G401.6 (cell line): Measurements from ENCODE around the gene GGT6.
A peak's percentile ranks its signal among the peaks of the same experiment; 100 is the strongest.

Experiments
- FAIRE-seq: peaks from 2 replicates; lab custom pipeline; 2012; peaks lifted over from hg19 to GRCh38; lab: Jason Lieb, UNC

The GGT6 gene

DNA sequence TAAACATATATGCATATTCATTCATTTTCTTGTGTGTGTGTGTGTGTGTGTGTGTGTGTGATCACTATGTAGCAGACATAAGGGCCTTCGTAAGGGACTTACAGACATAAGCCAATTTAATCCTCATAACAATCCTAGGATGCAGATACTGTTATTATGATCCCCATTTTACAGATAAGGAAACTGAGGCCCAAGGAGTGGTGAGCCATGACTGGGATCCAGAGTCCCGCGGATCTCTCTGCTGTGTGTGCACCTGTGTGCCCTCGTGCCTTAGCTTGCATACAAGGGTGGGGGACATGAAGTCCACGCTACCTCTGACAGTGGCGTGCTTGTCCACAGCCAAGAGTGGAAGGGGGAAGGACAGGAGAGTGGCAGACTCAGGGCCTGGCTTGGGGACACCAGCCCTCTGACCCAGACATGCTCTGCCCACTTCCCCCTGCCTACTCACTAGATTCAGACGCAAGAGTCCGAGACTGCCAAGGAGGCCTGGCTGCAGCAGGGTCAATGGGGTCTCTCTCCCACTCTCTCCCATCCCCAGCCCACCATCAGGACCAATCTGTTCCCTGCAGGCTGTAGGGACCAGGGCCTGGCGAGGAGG lies 14.2 kb upstream of the GGT6 start:
- no peak for FAIRE-seq

DNA sequence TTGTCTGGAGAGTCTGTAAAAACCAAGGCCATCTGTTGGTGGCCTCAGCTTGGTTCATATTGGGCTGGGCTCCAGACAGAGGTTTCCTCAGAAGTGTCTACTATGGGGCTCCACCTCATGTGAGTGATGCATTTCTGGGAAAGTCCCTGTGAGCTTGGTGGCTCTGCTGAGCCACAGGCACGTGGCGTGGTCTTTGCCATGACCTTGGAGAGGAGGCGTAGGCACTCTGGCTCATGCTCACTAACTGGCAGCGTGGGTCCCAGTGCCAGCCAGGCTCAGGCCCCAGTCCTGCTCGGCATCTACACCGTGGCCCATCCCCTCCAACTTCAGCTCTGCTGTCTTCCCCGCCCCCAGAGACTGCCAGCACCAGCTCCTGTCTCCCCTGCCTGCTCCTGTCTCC lies 13.3 kb upstream of the GGT6 start:
- FAIRE-seq, result no peak

DNA sequence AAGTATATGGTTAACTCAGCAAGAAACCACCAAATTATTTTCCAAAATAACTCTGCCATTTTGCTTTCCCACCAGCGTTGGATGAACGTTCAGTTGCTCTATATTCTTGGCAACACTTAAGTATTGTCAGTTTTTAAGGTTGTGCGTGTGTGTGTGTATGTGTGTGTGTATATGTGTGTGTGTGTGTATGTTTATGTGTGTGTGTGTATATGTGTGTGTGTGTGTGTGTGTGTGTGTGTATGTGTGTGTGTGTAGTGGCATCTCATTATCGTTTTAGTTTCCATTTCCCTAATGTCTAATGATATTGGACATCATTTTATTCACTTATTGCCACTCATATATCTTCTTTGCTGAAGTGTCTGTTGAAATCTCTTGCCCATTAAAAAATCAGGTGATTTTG lies 12.7 kb upstream of the GGT6 start:
- FAIRE-seq, result no peak

- FAIRE-seq, result no peak
Measured at GRCh38 chr17:4572131-4572530, 11.8 kb upstream of the GGT6 start.

DNA sequence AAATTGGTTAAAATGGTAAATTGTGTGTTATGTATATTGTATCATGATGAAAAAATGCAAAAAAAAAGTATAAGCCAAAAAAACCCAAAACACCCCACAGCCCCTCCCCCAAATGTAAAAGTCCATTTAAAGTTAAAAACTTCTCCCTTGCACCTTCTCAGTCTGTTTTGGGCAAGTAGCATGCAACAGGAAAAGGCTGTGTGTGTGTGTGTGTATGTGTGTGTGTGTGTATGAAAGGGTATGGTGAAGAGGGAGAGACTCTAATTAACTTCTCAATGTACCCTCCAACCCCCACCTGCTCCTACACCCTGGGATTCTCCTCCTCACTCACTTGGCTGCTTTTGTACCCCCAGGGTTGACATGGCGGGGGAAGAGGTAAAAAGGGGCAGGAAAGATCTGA lies 9.2 kb upstream of the GGT6 start:
- FAIRE-seq, result no peak

- FAIRE-seq, result no peak
Measured at GRCh38 chr17:4566785-4567184, 6.4 kb upstream of the GGT6 start.

DNA sequence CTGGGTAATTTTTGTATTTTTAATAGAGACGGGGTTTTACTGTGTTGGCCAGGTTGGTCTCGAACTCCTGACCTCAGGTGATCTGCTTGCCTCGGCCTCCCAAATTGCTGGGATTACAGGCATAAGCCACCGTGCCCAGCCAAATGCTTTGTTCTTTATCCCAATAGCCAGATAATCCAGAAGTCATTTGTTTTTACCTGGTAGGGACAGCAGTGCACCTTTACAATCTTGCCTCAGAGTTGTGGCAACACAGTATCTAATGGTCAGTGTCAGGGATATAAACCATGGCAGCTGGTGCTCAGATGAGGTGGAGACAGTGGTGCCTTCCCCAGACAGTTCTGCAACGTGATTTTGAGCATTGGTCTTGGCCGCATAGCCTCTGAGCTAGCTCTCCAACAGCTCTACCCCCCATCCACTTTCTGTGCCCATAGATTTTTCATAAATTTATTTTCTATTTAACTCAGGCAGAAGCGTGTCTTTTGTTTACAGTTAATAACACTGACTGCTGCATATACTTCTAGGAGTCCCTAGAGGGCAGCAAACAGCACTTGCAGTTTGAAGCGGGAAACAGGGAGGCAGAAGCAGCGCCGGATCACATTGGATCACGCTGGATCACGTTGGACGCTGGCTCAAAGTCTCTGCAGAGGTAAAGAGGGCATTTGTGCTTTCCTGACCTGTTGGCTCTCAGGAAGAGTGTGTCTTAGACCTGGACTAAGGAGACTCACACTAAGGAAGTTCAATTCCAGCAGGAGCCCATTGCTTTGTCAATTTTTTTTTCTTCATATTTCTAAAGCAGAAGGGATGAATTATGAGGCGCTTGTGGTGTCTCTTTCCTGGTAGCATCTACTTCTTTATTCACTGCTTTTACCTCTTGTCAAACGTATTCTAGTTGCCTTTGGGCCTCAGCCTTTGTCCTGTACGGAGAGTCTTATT lies 5.1 kb upstream of the GGT6 start:
- peak; percentile 92 for FAIRE-seq

- FAIRE-seq, result no peak
Measured at GRCh38 chr17:4562015-4562969, 1.9 kb upstream of the GGT6 start.

- no peak for FAIRE-seq
Measured at GRCh38 chr17:4560837-4561256, 470 bp upstream of the GGT6 start.

DNA sequence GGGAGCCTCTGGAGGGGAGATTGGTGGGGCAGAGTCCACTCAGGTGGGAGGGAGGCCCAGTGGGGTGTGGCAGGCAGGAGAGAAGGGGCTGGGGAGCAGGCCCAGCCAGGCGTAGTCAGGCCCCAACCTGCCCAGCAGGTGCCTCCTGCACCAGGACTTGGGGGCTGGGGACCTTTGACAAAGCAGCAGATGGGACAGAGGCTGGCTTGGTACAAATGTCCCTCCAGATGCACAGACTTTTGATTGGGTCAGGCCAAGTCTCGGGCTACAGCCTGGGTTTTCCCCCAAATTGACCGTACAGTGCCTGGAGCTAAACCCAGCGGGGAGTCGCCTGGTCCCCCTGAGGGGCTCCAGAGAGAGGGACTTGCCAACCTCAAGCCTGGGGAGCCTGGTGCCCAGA lies 411 bp downstream of the GGT6 start:
- no peak for FAIRE-seq

- no peak for FAIRE-seq
Measured at GRCh38 chr17:4559139-4559791, 1.1 kb downstream of the GGT6 start.

- no peak for FAIRE-seq
Measured at GRCh38 chr17:4558347-4558971, 1.9 kb downstream of the GGT6 start.

GRCh38 chr17:4557626-4558346 lies 2.6 kb downstream of the GGT6 start:
- no peak for FAIRE-seq

DNA sequence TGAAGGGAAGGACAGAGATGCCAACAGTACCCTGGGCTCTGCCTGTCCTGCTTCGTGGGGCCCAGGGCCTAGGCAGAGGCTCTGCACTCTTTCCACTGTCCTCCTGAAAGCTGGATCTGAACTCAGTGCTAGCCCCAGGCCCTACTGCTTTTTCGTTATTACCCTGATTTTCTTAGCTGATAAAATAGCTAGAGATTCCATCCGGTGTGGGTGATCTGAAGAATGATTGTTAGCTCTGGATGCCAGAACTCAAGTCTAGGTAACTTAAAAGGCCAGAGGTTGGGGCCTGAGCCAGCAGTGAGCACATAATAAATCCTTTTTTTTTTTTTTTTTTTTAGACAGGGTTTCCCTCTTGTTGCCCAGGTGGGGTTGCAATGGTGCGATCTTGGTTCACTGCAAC lies 3.4 kb downstream of the GGT6 start:
- FAIRE-seq, result no peak

DNA sequence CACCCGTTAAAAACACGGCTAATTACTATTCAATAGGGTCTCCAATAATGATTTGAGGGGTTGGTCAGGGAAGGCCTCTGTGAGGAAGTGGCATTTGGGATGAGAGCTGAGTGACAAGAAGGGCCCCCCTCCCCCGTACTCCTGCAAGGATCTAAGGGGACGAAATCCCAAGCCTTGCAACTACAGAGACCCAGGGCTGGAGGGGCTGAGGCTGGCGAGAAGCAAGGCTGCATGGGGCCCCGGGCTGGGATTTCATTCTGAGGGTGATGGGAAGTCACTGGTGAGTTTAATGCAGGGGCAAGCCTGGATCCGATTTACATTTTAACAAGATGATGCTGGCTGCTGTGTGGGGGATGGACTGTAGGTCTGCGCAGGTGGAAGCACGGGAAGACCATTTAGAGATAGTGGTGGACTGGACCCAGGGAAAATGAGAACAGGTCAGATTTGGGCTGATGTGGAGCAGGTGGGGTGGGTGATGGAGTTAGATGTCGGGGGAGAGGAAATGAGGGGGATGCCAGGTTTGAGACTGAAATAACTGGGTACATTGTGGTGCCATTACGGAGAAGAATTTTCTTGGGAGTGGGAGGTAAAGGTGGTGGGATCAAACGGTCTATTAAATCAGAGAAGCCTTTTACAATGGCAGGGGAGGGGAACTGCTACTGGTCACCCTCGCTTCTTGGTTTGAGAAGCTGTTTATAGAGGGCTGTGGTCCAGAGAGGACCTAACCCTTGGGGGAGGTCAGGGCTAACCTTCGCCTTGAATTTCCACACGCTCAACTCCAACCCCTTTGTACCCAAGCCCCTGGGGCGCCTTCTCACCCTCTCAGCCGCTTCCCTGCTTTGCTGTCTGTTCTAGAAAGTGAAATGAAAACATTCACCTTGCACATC lies 4.3 kb downstream of the GGT6 start:
- FAIRE-seq, result no peak

DNA sequence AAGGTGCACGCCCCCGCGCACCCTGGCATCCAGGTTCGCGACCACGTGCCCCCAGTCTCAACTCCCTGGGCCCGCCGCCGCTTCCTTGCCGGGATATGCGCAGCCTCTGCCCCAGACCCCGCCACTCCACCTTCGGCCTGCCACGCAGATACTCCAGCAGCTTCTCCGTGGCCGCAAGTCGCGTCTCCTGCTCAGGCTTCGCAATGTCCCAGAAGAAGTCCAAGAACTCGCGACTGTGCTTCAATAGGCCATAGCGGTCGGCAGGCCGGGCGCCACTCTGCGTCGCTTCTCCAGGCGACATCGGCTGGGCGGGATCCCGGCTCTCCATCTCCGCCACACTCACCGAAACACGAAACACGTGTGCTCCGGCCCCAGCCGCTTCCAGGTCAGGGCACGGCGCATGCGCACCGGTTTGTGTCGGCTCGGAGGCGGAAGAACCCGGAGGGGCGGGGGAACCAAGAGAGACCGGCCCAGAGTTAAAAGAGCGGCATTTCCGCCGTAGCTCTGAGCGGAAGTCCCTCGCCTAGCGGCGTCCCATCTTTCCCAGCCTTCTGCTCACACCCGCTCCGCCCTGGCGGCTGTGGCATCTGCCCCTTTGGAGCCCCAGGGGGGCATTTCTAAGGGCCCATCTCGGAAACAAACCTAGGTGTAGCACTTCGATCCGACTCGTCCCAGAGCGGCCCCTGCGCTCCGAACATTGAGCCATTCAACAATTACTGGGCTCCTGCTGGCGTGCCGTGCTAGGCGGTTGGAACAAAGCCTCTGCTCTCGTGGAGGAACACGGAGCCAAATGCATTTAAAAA lies 5.2 kb downstream of the GGT6 start, which contains the start of gene MYBBP1A:
TSS of gene MYBBP1A (minus strand) at position 388 of the 803 bp plus-strand sequence. CDS start at position 328, 60 bp downstream.
- peak; percentile 95 for FAIRE-seq

DNA sequence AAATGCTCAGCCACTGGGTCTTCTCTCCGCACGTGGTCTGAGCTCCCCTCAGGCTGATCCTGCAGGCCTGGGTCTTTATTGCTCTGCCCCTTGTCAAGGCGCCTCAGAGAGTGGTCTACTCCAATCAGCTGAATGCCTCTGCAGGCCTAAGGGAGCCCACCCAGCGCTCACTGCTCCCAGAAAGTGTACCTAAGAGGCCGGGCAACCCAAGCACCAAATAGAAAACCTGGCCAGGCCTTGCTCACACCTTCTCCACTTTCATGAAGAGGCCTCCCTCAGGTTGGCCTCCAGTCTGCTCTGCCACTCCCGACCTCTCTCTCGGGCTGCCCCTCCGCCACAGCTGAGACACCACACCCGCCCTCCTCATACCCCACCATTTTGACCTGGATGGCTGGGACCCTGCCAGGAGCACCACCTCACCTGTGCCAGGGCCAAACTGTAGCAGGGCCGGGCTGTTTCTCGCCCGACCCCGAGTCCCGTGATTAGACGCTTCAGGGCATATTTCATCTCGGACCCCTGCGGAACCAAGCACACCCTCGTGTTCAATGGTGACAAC lies 5.9 kb downstream of the GGT6 start:
- no peak for FAIRE-seq

GRCh38 chr17:4553669-4554068 lies 6.7 kb downstream of the GGT6 start:
- FAIRE-seq, result no peak
